Dendritic cell treated with granulocyte-macrophage colony-stimulating factor and Interleukin-4, amounts not matched to agents 40 ng/mL and 50 ng/mL, for 4 days (primary cell): ENCODE data around the gene EPS8L1.

Experiments used
- H3K27ac Mint-ChIP-seq: one replicate; pipeline ENCODE4 v1.8.0; 2022; ENCODE audit warnings: mild to moderate bottlenecking, mixed read lengths
- H3K27me3 Mint-ChIP-seq: one replicate; pipeline ENCODE4 v1.8.0; 2022; ENCODE audit warnings: mild to moderate bottlenecking, mixed read lengths
- H3K36me3 Mint-ChIP-seq: one replicate; pipeline ENCODE4 v1.8.0; 2022; ENCODE audit warnings: low read depth, mixed read lengths
- H3K4me1 Mint-ChIP-seq: one replicate; pipeline ENCODE4 v1.8.0; 2022; ENCODE audit warnings: low read depth, mixed read lengths
- H3K4me3 Mint-ChIP-seq: one replicate; pipeline ENCODE4 v1.8.0; 2022; ENCODE audit warnings: mild to moderate bottlenecking, moderate library complexity, mixed read lengths
- H3K9me3 Mint-ChIP-seq: one replicate; pipeline ENCODE4 v1.8.0; 2022; ENCODE audit warnings: mixed read lengths
- intact Hi-C: fragments of 100-400 bp; cut with micrococcal nuclease; formaldehyde crosslinking; loops from one replicate; pipeline ENCODE4 v1.15.0; 2022

Gene EPS8L1

GRCh38 chr19:55080121-55080967 is 4.7 kb downstream of the EPS8L1 start:
- Mint-ChIP-seq H3K4me3 (peak overlapping the region; percentile 86), H3K36me3 (peaks cover 5% of the 10 kb centered on the region), H3K9me3 (no peaks in the 10 kb centered on the region), H3K27ac (peak overlapping the region; percentile 87), H3K27me3 (peaks cover 78% of the 10 kb centered on the region), H3K4me1 (peaks cover 53% of the 10 kb centered on the region)
- intact Hi-C loops, result loop anchor here (2.0 kb wide), 1 partner anchor 18 kb away; the partner anchor contains the start of gene RDH13

GRCh38 chr19:55080968-55081769 is 5.5 kb downstream of the EPS8L1 start:
- intact Hi-C loops, result loop anchor here (2.0 kb wide), 1 partner anchor 18 kb away; the partner anchor contains the start of gene RDH13
- Mint-ChIP-seq H3K9me3 (no peaks in the 10 kb centered on the region), H3K4me1 (peaks cover 45% of the 10 kb centered on the region), H3K36me3 (peaks cover 5% of the 10 kb centered on the region), H3K27ac (peak overlapping the region; percentile 87), H3K4me3 (peak overlapping the region; percentile 86), H3K27me3 (peaks cover 82% of the 10 kb centered on the region)

- Mint-ChIP-seq H3K36me3 (peaks cover 5% of the 10 kb centered on the region), H3K27ac (peak overlapping the region; percentile 87), H3K4me1 (peaks cover 40% of the 10 kb centered on the region), H3K9me3 (no peaks in the 10 kb centered on the region), H3K4me3 (peak overlapping the region; percentile 86), H3K27me3 (peaks cover 83% of the 10 kb centered on the region)
- intact Hi-C loops, result loop anchor here (2.0 kb wide), 1 partner anchor 19 kb away; the partner anchor contains the start of gene RDH13
Observed at GRCh38 chr19:55081770-55082019, 6.0 kb downstream of the EPS8L1 start.

GRCh38 chr19:55082020-55082851 is 6.6 kb downstream of the EPS8L1 start:
- peaks cover 41% of the 10 kb centered on the region for H3K4me1 Mint-ChIP-seq
- peaks cover 7% of the 10 kb centered on the region for H3K36me3 Mint-ChIP-seq
- H3K27me3 Mint-ChIP-seq, result peaks cover 85% of the 10 kb centered on the region
- no peaks in the 10 kb centered on the region for H3K9me3 Mint-ChIP-seq
- H3K27ac Mint-ChIP-seq, result no peak overlapping the region
- intact Hi-C loops, result no loop called here
- peak overlapping the region; percentile 86 for H3K4me3 Mint-ChIP-seq

GRCh38 chr19:55083004-55083850 is 7.6 kb downstream of the EPS8L1 start:
- Mint-ChIP-seq H3K27ac (no peak overlapping the region), H3K4me3 (no peak overlapping the region), H3K9me3 (no peaks in the 10 kb centered on the region), H3K4me1 (peaks cover 51% of the 10 kb centered on the region), H3K36me3 (peaks cover 17% of the 10 kb centered on the region), H3K27me3 (peaks cover 91% of the 10 kb centered on the region)
- intact Hi-C loops, result no loop called here

- intact Hi-C loops, result no loop called here
- H3K4me1 Mint-ChIP-seq, result peaks cover 63% of the 10 kb centered on the region
- H3K36me3 Mint-ChIP-seq, result peaks cover 26% of the 10 kb centered on the region
- peaks cover 95% of the 10 kb centered on the region for H3K27me3 Mint-ChIP-seq
- no peaks in the 10 kb centered on the region for H3K9me3 Mint-ChIP-seq
- no peak overlapping the region for H3K4me3 Mint-ChIP-seq
- H3K27ac Mint-ChIP-seq, result no peak overlapping the region
Observed at GRCh38 chr19:55084416-55084815, 8.7 kb downstream of the EPS8L1 start.

- Mint-ChIP-seq H3K36me3 (peaks cover 43% of the 10 kb centered on the region), H3K4me1 (peaks cover 54% of the 10 kb centered on the region), H3K4me3 (no peak overlapping the region), H3K9me3 (no peaks in the 10 kb centered on the region), H3K27me3 (peaks cover 79% of the 10 kb centered on the region), H3K27ac (no peak overlapping the region)
- intact Hi-C loops, result no loop called here
Observed at GRCh38 chr19:55085923-55086715, 10.4 kb downstream of the EPS8L1 start.

GRCh38 chr19:55086730-55087541 is 11.3 kb downstream of the EPS8L1 start:
- Mint-ChIP-seq H3K4me3 (peak overlapping the region; percentile 75), H3K9me3 (no peaks in the 10 kb centered on the region), H3K27ac (peak overlapping the region; percentile 77), H3K4me1 (peaks cover 46% of the 10 kb centered on the region), H3K36me3 (peaks cover 51% of the 10 kb centered on the region), H3K27me3 (peaks cover 71% of the 10 kb centered on the region)
- intact Hi-C loops, result no loop called here

- intact Hi-C loops, result no loop called here
Observed at GRCh38 chr19:55087542-55087901, 11.9 kb downstream of the EPS8L1 start.

GRCh38 chr19:55088021-55088451 is 12.4 kb downstream of the EPS8L1 start:
- peak overlapping the region; percentile 55 for H3K27ac Mint-ChIP-seq
- intact Hi-C loops, result no loop called here
- H3K36me3 Mint-ChIP-seq, result peaks cover 57% of the 10 kb centered on the region
- H3K4me1 Mint-ChIP-seq, result peaks cover 35% of the 10 kb centered on the region
- peak overlapping the region; percentile 33 for H3K4me3 Mint-ChIP-seq
- peaks cover 60% of the 10 kb centered on the region for H3K27me3 Mint-ChIP-seq
- no peaks in the 10 kb centered on the region for H3K9me3 Mint-ChIP-seq

More at GRCh38 chr19:55087542-55087901, 11.9 kb downstream of the EPS8L1 start:
- Mint-ChIP-seq H3K36me3 (peaks cover 54% of the 10 kb centered on the region), H3K9me3 (no peaks in the 10 kb centered on the region), H3K27me3 (peaks cover 65% of the 10 kb centered on the region), H3K4me3 (peak overlapping the region; percentile 75), H3K4me1 (peaks cover 40% of the 10 kb centered on the region), H3K27ac (peak overlapping the region; percentile 77)

GRCh38 chr19:55088543-55089341 is 13.1 kb downstream of the EPS8L1 start:
- Mint-ChIP-seq H3K4me1 (peaks cover 31% of the 10 kb centered on the region), H3K9me3 (no peaks in the 10 kb centered on the region), H3K36me3 (peaks cover 58% of the 10 kb centered on the region), H3K27me3 (peaks cover 53% of the 10 kb centered on the region), H3K27ac (peak overlapping the region; percentile 55), H3K4me3 (no peak overlapping the region)
- intact Hi-C loops, result no loop called here
